Heart left ventricle (tissue), 13 donors: Measurements from ENCODE around the gene RILPL1.

Experiments used
- CTCF ChIP-seq, 12 donors: fragments of 200-600 bp; sonication (generic) in 4 of 12; IDR thresholded peaks; one replicate each; pipeline versions ENCODE4 v1.5.0 to v1.8.0; 2018 to 2022; ENCODE audit warnings: antibody characterized with exemption in 12 of 12, mild to moderate bottlenecking in 5 of 12
- POLR2A ChIP-seq, 2 donors: fragments of 450-650 bp; IDR thresholded peaks; one replicate each; pipeline ENCODE4 v1.6.1; 2017; ENCODE audit warnings: antibody characterized with exemption in 2 of 2, mild to moderate bottlenecking in 2 of 2, moderate library complexity in 2 of 2
- donor health status: ischemic (EF 13 %, LVEDD 7.1; RV severe dilation, severe dysfunction).
- donor health status: DM: no; HTN: yes; CAD: no.
- donor health status: DM: no; HTN: no; CAD: no.
- donor health status: ischemic (EF 25% LVEDD 6.9; RV normal size, moderate dysfunction).
- donor health status: ischemic (EF 25% LVEDD 5.7; RV mildly dilated, moderate dysfunction).
- donor health status: ischemic (EF 35%, LVEDD 5.7; RV mildly dilated, moderate dysfunction).
- donor health status: nonischemic (EF 11% LVEDD 7.7; RV severe dilation, severe dysfunction).
- donor health status: DM: yes; HTN: yes; CAD: no.
- donor health status: PGD.
- donor health status: ischemic (EF 29% LVEDD 5.4; RV normal size, mild dysfunction).
- donor health status: nonischemic (EF 23%, LVEDD 6.1; RV moderate dilation, normal function).

DNA sequence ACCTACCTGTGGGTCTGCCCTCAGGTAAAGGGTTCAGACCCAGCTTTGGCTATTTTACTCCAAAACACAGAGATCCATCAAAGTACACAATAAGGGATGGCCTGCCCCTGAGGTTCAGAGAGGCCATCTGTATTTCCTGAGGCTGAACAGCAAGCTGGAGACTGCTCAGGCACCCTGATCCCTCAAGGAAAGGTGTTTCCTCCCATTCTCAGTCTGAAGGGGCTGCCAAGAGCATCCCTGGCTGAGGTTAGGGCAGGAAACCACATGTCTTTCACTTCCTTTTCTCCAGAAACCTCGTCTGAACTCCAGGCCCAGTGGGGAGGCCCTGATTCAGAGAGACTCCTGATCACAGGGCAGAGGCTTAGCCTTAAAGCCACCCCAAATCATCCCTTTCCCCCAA is 1.5 kb downstream of the RILPL1 start:
- no peak for TF ChIP-seq CTCF (IDR thresholded peaks at IDR 0.05)
- TF ChIP-seq POLR2A (IDR thresholded peaks at IDR 0.05), result no peak
